ENCODE results near the gene TMED8. TPM values are rescaled to one million over a fixed set of nuclear protein-coding genes. Genes with fewer than 3 reads are reported as not detected.

The TMED8 gene
- total and polyA plus RNA-seq, 10 of the 15 experiments (the other 5 are each of a cell fraction or from before 2014, with no cell fraction given): 7.3 to 39.1 (median 26.1) TPM

DNA sequence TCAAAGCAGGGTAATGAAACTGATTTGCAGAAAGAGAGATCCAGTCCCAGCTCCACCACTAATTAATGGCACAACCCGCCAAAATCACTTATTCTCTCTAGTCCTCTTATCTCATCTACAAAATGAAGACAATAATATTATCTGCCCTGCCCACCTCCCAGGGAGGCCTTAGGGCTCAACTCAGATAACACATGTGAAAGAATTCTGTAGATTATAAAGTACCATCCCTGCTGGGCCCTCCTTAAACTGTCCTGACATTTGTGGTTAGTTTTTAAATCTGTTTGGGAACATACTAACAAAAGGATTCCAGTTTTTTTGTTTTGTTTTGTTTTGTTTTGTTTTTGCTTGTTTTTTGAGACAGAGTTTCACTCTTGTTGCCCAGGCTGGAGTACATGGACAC, 63.5 kb downstream of the TMED8 start:
- Histone ChIP-seq H3K4me3 (no peak overlapping the region), H3K79me2 (ENCODE audit: control insufficient read depth, insufficient read depth, low read length) (no peaks in the 10 kb centered on the region), H3K27ac (ENCODE audit: control insufficient read depth, insufficient read depth) (no peak overlapping the region), H3K4me2 (ENCODE audit: control insufficient read depth, insufficient read depth) (no peak overlapping the region), H4K20me1 (ENCODE audit: control insufficient read depth, insufficient read depth) (no peaks in the 10 kb centered on the region), H3K27me3 (replicated peaks in 1 of 2; ENCODE audit: control insufficient read depth in 2 of 2, insufficient read depth in 2 of 2, low read length in 1 of 2) (no peaks in the 10 kb centered on the region), H3K9ac (ENCODE audit: control insufficient read depth, insufficient read depth, low read length) (no peak overlapping the region), H3K9me3 (replicated peaks; ENCODE audit: control insufficient read depth, insufficient read depth, low read length) (no peaks in the 10 kb centered on the region), H2AFZ (ENCODE audit: control insufficient read depth, low read depth, low read length) (no peak overlapping the region), H3K4me1 (ENCODE audit: control insufficient read depth, insufficient read depth, low read length) (no peaks in the 10 kb centered on the region), H3K36me3 (ENCODE audit: control insufficient read depth in 2 of 2, insufficient read depth in 2 of 2, low read length in 1 of 2) (no peaks in the 10 kb centered on the region; a peak in 1 of 4 replicates)
- DNase-seq (ENCODE audit: low read depth, low spot score) (no peak), FAIRE-seq (no peak), ATAC-seq (no peak)
- ChIA-PET CTCF (interaction anchor here (1.0 to 7.5 kb wide), 5 partner anchors 12 to 161 kb away, joined by 3 to 159 read pairs (median 3); no protein-coding TSS in a partner anchor), POLR2A (no interaction called here), SMC1A (ENCODE audit: uncharacterized antibody, unreplicated experiment) (interaction anchor here (3.6 kb wide), 1 partner anchor 160 kb away, joined by 45 read pairs; no protein-coding TSS in a partner anchor), RAD21 (ENCODE audit: unreplicated experiment) (no interaction called here)
- intact Hi-C loops (cut with micrococcal nuclease; ENCODE audit: unreplicated experiment): no loop called here
- in situ Hi-C loops (cut with MboI): no loop called here
- 95% methylated on average over 1 of the region's 1 CpG for WGBS (ENCODE audit: insufficient coverage, insufficient replicate concordance, low lambda C conversion rate, missing lambda C conversion rate)
- BruUV-seq (replicated peaks): no TSS peak
- no peak for TF ChIP-seq NFYB (IDR thresholded peaks at IDR 0.05; ENCODE audit: insufficient read depth, low read depth, low read length)
- TF ChIP-seq SIX5 (IDR thresholded peaks at IDR 0.05; ENCODE audit: low read depth, low read length, severe bottlenecking): no peak

DNA sequence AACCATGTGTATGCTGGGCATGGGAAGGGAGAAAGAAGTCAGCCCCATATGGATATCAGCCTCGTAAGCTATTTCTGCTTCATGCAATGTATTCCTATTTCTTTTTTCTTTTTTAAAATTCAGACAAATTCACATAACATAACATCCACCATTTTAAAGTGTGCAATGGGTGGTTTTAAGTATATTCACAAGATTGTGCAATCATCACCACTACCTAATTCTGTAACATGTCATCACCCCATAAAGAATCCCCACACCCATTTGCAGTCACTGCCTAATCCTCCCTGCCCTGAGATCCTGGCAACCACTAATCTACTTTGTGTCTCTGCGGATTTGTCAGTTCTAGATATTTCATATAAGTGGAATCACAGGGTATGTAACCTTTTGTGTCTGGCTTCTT, 65.7 kb downstream of the TMED8 start:
- Histone ChIP-seq H3K4me2 (ENCODE audit: control insufficient read depth, insufficient read depth) (no peak overlapping the region), H3K27me3 (replicated peaks in 1 of 2; ENCODE audit: control insufficient read depth in 2 of 2, insufficient read depth in 2 of 2, low read length in 1 of 2) (no peaks in the 10 kb centered on the region), H3K36me3 (ENCODE audit: control insufficient read depth in 2 of 2, insufficient read depth in 2 of 2, low read length in 1 of 2) (no peaks in the 10 kb centered on the region; a peak in 1 of 4 replicates), H4K20me1 (ENCODE audit: control insufficient read depth, insufficient read depth) (no peaks in the 10 kb centered on the region), H3K4me1 (ENCODE audit: control insufficient read depth, insufficient read depth, low read length) (no peaks in the 10 kb centered on the region), H3K9me3 (replicated peaks; ENCODE audit: control insufficient read depth, insufficient read depth, low read length) (no peaks in the 10 kb centered on the region), H2AFZ (ENCODE audit: control insufficient read depth, low read depth, low read length) (no peak overlapping the region), H3K9ac (ENCODE audit: control insufficient read depth, insufficient read depth, low read length) (no peak overlapping the region), H3K27ac (ENCODE audit: control insufficient read depth, insufficient read depth) (no peak overlapping the region), H3K4me3 (no peak overlapping the region), H3K79me2 (ENCODE audit: control insufficient read depth, insufficient read depth, low read length) (no peaks in the 10 kb centered on the region)
- intact Hi-C loops (cut with micrococcal nuclease; ENCODE audit: unreplicated experiment): no loop called here
- DNase-seq (ENCODE audit: low read depth, low spot score) (no peak), FAIRE-seq (no peak), ATAC-seq (no peak)
- SMC1A ChIA-PET (ENCODE audit: uncharacterized antibody, unreplicated experiment): no interaction called here
- POLR2A ChIA-PET: no interaction called here
- 91% methylated on average over 2 of the region's 2 CpGs for WGBS (ENCODE audit: insufficient coverage, insufficient replicate concordance, low lambda C conversion rate, missing lambda C conversion rate)
- RAD21 ChIA-PET (ENCODE audit: unreplicated experiment): no interaction called here
- no TSS peak for BruUV-seq (replicated peaks)
- TF ChIP-seq RELA (IDR thresholded peaks at IDR 0.05; ENCODE audit: borderline replicate concordance, partially characterized antibody): no peak
- no peak for TF ChIP-seq TCF7 (IDR thresholded peaks at IDR 0.05; ENCODE audit: borderline replicate concordance)
- TF ChIP-seq, protein P1, sequence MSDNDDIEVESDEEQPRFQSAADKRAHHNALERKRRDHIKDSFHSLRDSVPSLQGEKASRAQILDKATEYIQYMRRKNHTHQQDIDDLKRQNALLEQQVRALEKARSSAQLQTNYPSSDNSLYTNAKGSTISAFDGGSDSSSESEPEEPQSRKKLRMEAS (IDR thresholded peaks at IDR 0.05; ENCODE audit: low read depth, low read length): no peak
- no peak for TF ChIP-seq YY1 (IDR thresholded peaks at IDR 0.05; ENCODE audit: low read depth, low read length)
- no peak for TF ChIP-seq IKZF2 (IDR thresholded peaks at IDR 0.05)
- no peak for TF ChIP-seq BMI1 (IDR thresholded peaks at IDR 0.05; ENCODE audit: borderline replicate concordance)
- no peak for TF ChIP-seq HDGF (IDR thresholded peaks at IDR 0.05)
- TF ChIP-seq LARP7 (IDR thresholded peaks at IDR 0.05): no peak
- TF ChIP-seq NRF1 (conservative IDR thresholded peaks at IDR 0.05; ENCODE audit: low read depth, low read length): no peak
- TF ChIP-seq, protein P2, sequence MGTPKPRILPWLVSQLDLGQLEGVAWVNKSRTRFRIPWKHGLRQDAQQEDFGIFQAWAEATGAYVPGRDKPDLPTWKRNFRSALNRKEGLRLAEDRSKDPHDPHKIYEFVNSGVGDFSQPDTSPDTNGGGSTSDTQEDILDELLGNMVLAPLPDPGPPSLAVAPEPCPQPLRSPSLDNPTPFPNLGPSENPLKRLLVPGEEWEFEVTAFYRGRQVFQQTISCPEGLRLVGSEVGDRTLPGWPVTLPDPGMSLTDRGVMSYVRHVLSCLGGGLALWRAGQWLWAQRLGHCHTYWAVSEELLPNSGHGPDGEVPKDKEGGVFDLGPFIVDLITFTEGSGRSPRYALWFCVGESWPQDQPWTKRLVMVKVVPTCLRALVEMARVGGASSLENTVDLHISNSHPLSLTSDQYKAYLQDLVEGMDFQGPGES (IDR thresholded peaks at IDR 0.05): no peak
- TF ChIP-seq NFXL1 (IDR thresholded peaks at IDR 0.05; ENCODE audit: borderline replicate concordance): no peak
- no peak for TF ChIP-seq STAT3 (IDR thresholded peaks at IDR 0.05; ENCODE audit: low read depth, low read length)
- TF ChIP-seq, protein P3, sequence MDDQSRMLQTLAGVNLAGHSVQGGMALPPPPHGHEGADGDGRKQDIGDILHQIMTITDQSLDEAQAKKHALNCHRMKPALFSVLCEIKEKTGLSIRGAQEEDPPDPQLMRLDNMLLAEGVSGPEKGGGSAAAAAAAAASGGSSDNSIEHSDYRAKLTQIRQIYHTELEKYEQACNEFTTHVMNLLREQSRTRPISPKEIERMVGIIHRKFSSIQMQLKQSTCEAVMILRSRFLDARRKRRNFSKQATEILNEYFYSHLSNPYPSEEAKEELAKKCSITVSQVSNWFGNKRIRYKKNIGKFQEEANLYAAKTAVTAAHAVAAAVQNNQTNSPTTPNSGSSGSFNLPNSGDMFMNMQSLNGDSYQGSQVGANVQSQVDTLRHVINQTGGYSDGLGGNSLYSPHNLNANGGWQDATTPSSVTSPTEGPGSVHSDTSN (IDR thresholded peaks at IDR 0.05; ENCODE audit: insufficient replicate concordance, low read depth, low read length): no peak
- TF ChIP-seq ESRRA (IDR thresholded peaks at IDR 0.05; ENCODE audit: low read length): no peak
- in situ Hi-C loops (cut with MboI): no loop called here
- CTCF ChIA-PET: interaction anchor here (6.5 to 7.5 kb wide), 2 partner anchors 10 to 159 kb away, joined by 158 to 159 read pairs; no protein-coding TSS in a partner anchor
